Measurements from ENCODE around the gene C16orf96. TPM values are rescaled to one million over a fixed set of nuclear protein-coding genes. Genes with fewer than 3 reads are reported as not detected.
A peak's percentile ranks its signal among the peaks of the same experiment; 100 is the strongest.

C16orf96 gene
- total RNA-seq, 1 experiment from 2014 or later = 1.4 TPM

DNA sequence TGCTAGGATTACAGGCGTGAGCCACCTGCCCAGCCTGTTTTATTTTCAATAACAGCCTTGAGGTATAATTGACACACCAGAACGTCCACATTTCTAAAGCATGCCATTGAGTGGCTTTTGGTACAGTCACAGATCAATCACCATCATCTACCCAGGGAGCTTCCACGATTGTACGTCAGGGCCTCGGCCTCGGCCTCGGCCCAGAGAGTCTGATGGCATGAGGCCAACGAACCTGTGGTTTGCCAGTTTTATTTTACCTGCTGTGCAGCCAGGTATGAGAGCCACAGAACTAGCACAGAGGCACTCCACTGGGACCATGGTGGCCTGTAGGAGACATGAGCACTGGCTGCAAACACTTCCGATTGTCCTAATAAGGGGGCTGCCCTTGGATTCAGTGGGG lies 50.2 kb downstream of the C16orf96 start:
- no peak overlapping the region for H3K4me2 ChIP-seq (ENCODE audit: insufficient read depth, insufficient read length, low read length)
- no peak overlapping the region for H2BK5ac ChIP-seq (ENCODE audit: insufficient read length, low read length)
- H3K79me2 ChIP-seq (ENCODE audit: insufficient read depth, low read length) = peaks cover 5% of the 10 kb centered on the region; the same call in 1 of the 2 replicates
- no peak overlapping the region for H3K23ac ChIP-seq (ENCODE audit: insufficient read length, low read depth, low read length)
- no peaks in the 10 kb centered on the region for H4K20me1 ChIP-seq (ENCODE audit: control insufficient read depth, insufficient read depth, insufficient read length)
- H3K27me3 Mint-ChIP-seq (ENCODE audit: low read depth) = no peaks in the 10 kb centered on the region
- H3K36me3 Mint-ChIP-seq (ENCODE audit: insufficient read depth in 1 of 3, low read depth in 3 of 3) = peaks cover 0 to 25% (median 6%) of the 10 kb centered on the region in 3 experiments; a peak in 4 of 7 replicates
- peaks cover 3% of the 10 kb centered on the region for H3K79me1 ChIP-seq (ENCODE audit: insufficient read depth, low read depth, low read length, poor library complexity, severe bottlenecking)
- TF ChIP-seq, protein P1, sequence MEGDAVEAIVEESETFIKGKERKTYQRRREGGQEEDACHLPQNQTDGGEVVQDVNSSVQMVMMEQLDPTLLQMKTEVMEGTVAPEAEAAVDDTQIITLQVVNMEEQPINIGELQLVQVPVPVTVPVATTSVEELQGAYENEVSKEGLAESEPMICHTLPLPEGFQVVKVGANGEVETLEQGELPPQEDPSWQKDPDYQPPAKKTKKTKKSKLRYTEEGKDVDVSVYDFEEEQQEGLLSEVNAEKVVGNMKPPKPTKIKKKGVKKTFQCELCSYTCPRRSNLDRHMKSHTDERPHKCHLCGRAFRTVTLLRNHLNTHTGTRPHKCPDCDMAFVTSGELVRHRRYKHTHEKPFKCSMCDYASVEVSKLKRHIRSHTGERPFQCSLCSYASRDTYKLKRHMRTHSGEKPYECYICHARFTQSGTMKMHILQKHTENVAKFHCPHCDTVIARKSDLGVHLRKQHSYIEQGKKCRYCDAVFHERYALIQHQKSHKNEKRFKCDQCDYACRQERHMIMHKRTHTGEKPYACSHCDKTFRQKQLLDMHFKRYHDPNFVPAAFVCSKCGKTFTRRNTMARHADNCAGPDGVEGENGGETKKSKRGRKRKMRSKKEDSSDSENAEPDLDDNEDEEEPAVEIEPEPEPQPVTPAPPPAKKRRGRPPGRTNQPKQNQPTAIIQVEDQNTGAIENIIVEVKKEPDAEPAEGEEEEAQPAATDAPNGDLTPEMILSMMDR (conservative IDR thresholded peaks at IDR 0.05) = no peak
- H3K27ac Mint-ChIP-seq = peak overlapping the region; percentile 40 to 68 (median 61); a peak in 3 of 7 replicates
- H4K8ac ChIP-seq (replicated peaks; ENCODE audit: insufficient read length, low read depth, low read length) = no peak overlapping the region
- H2BK15ac ChIP-seq (ENCODE audit: low read depth, low read length) = no peak overlapping the region
- H2BK120ac ChIP-seq (ENCODE audit: low read depth, low read length, poor library complexity, severe bottlenecking) = no peak overlapping the region
- no CpG with 5 or more reads among the region's 9 CpGs for WGBS (ENCODE audit: extremely low coverage, insufficient read length, low lambda C conversion rate)
- no peaks in the 10 kb centered on the region for H3K9me3 ChIP-seq (ENCODE audit: control insufficient read depth, low read depth, low read length)
- no peak overlapping the region for H3K4ac ChIP-seq (ENCODE audit: low read depth, low read length)
- no peak overlapping the region for H4K91ac ChIP-seq (ENCODE audit: insufficient read length, low read depth, low read length)
- H3K4me3 Mint-ChIP-seq = no peak overlapping the region
- no peak overlapping the region for H3T11ph ChIP-seq (ENCODE audit: low read length)
- no peaks in the 10 kb centered on the region for H3K9me3 Mint-ChIP-seq
- no peaks in the 10 kb centered on the region for H3K4me1 ChIP-seq (ENCODE audit: insufficient read depth, low read length)
- no peak overlapping the region for H2BK20ac ChIP-seq (ENCODE audit: low read depth, low read length, poor library complexity, severe bottlenecking)
- no peaks in the 10 kb centered on the region for H3K23me2 ChIP-seq (ENCODE audit: insufficient read length, low read depth, low read length, poor library complexity, severe bottlenecking)
- no peaks in the 10 kb centered on the region for H3K27me3 ChIP-seq (ENCODE audit: insufficient read depth, low read length)
- no peak overlapping the region for H2AK5ac ChIP-seq (ENCODE audit: insufficient read length, low read length)
- H3K27ac ChIP-seq (ENCODE audit: insufficient read length, low read depth, low read length) = no peak overlapping the region
- H3K14ac ChIP-seq (ENCODE audit: insufficient read depth, low read length) = no peak overlapping the region
- H3K4me1 Mint-ChIP-seq = peaks cover 7 to 14% of the 10 kb centered on the region in 2 experiments
- no peak overlapping the region for H2AFZ ChIP-seq (ENCODE audit: low read length)
- H2BK12ac ChIP-seq (ENCODE audit: insufficient read length, low read depth, low read length) = no peak overlapping the region
- no peak overlapping the region for H3K9ac ChIP-seq (ENCODE audit: extremely low read depth, insufficient read length, low read length)
- no peak for DNase-seq
- H3K56ac ChIP-seq (ENCODE audit: insufficient read length, low read depth, low read length) = no peak overlapping the region
- H3K18ac ChIP-seq (ENCODE audit: insufficient read length, low read depth, low read length) = no peak overlapping the region
- no peak overlapping the region for H4K5ac ChIP-seq (ENCODE audit: insufficient read length, low read depth, low read length)
